NCI-H2029 treated with DMSO at 0.1 percent for 48 hours (cell line): ENCODE data around the gene CASP4.
"Not testable (repeated sequence)": the region's sequence is repeated elsewhere in the genome, so short reads cannot be mapped to it uniquely, and the experiment has no call there.

Experiments
- DNase-seq: peaks from one replicate; lab custom pipeline; 2025; lab: John Stamatoyannopoulos, UW

Gene CASP4

DNA sequence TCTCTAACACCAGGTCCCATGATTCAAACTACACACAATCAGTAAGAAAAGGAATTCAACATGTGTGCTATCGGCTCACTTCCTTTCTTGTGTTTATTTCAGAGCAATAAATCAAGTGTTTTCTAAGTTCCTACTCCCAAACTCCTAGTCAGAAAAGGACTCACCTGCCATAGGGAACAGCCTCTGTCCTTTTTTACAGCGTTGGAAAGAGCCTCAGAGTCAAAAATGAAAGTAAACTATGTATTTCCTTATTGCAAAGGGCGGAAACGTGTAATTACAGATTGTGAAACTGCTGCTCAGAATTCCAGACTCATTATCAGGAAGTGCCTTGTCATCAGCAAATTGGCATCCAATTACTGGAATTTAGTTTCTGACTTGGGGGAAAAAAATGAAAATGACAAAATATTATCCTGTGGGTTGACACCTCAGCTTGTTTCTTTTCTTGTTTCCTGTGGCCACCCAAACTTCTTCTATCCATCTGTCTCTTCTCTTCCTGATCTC, at the start of gene CASP4:
Gene CASP4, minus strand, starts transcription at position 220 of the 501 bp plus-strand sequence. Its CDS starts 49 bp downstream, at position 171.
- peak; percentile 69 for DNase-seq

DNA sequence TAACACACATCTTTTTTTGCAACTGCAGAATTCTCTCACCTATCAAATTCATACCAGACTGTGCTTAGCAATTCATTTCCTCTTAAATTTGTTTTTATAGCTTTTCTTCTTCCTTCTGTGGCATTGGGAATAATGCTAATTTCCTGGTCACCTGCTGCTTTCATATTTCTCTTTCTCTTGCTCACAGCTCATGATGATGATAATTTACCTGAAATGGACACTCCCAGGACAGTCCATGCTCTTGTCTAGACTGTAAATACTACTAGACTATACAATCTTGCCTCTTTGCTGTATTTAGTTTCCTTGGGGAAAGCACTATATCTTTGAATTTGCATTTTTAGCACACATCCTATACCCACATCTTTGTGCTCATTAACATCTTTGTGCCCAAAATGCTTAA, 39.1 kb upstream of the CASP4 start:
- DNase-seq = no peak

GRCh38 chr11:105005451-105005845, 37.1 kb upstream of the CASP4 start:
- DNase-seq = no peak

DNA sequence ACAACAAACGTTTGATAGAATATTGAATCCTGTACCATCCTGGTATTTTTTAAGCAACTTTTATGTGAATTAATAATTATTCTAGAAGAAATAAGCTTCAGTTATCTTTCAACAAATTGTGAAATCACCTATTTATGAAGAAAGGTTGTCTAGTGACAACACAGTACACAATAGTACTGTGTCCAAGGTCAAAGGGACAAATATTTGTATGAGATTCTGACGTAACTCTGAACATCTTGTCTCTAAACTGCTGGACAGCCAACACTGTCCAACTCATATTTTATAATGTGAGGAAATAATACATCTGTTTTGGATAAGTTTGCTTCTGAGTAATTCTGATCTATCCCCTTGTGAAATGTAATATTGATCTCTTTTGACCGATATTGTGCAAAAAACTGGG, 35.6 kb upstream of the CASP4 start:
- DNase-seq = no peak

GRCh38 chr11:105003151-105003550, 34.8 kb upstream of the CASP4 start:
- no peak for DNase-seq

DNA sequence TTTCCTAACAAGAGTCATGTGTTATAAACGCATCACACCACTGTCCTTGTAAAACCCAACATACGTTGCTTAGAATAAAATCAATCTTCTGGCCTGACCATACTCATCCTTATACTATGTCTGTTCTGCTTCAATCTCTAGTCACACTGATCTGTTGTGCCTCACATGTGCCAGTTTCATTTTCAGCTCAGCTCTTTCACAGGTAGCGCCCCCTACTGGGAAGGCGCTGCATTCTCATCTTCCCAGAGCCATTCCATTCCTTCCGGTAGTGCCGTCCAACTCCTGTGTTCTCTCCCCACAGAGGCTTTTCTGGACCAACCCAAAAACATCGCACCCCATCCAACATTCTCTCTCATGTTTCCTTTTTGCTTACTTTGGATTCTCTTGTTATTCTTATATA, 32.4 kb upstream of the CASP4 start:
- no peak for DNase-seq

DNA sequence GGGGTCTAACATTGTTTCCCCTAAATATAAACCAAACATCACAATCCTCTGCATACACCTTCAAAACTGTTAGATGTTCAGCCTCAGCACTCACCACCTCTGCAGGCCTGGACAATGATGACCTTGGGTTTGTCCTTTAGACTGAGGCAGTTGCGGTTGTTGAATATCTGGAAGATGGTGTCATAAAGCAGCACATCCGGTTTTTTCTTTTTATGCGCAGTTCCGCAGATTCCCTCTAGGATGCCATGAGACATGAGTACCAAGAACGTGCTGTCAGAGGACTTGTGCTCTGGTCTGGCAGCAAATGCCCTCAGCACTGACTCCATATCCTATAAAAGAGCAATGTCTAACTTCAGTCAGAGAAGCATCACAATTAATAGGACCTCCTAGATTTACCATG, 31.8 kb upstream of the CASP4 start:
- no peak for DNase-seq

- DNase-seq = no peak
These were observed 31.3 kb upstream of the CASP4 start for GRCh38 chr11:104999721-105000120.

DNA sequence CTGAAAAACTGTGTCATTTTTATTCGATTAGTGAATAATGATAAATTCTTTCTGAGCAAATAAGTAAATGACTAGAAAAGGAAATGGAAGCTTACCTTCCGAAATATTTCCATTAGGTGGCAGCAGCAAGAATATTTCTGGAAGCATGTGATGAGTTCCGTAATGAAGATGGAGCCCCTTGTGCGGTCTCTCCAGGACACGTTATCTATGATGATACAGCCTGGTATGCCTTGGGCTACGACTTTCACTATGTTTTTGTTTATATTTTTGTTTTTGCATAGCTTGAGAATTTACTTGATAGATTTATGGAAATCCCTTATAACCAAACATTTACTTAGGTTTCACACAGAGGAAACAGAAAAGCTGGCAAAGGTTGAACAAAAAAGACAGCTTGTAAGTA, 28.9 kb upstream of the CASP4 start:
- DNase-seq = no peak

DNA sequence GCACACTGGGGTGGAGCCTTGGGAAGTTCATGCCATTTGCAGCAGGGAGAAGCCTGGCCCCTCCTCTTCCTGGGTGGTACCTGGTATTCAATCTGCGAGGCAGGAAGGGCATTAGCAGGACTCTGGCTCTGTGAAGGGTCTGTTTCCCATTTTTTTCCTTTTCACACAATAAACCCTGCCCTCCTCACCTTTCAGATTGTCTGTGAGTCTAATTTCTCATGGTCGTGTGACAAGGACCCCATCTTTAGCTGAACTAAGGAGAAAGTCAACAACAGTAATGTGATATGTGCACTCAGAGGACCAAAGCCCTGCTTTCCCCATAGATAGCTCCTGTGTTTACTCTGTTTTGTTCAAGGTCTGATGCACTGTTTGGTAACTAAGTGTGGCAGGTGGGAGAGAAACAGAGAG, 26.6 kb upstream of the CASP4 start:
- DNase-seq = peak; percentile 90

DNA sequence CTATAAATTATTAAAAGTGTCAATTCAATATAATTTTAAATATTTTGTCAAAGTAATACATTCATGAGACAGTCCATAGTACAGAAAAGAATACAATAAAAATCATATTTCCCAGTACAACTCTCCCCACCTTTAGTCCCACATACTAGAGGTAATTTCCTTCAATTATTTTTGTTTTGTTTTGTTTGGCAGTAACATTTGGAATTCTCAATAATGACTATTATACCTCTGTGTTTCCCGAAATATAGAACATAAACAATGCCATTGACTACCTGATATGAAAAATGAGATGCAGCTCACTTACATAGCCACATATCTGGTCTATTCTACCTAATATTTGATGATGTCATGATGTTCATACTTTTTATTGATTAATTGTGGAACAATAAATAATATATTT, 24.4 kb upstream of the CASP4 start:
- no peak for DNase-seq

GRCh38 chr11:104991994-104992393, 23.6 kb upstream of the CASP4 start:
- DNase-seq = no peak

DNA sequence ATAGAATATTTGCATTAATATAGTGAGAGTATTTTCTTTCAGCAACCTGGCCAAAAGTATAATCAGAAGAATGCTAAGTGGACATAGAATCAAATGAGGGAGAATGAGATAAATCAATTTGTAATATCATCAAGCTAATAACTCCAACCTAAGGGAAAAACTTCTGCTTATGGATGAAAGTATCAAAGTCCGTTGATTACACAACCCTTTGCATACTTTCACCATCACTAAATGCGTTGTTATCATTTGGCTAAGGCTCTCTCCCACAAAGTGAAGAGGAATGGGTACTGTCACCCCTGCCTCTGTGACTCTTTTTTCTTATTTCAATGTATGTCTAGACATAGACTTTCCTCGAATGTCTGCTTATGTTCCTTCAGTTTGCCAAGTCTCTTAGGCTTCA, 16.4 kb upstream of the CASP4 start:
- DNase-seq = no peak

DNA sequence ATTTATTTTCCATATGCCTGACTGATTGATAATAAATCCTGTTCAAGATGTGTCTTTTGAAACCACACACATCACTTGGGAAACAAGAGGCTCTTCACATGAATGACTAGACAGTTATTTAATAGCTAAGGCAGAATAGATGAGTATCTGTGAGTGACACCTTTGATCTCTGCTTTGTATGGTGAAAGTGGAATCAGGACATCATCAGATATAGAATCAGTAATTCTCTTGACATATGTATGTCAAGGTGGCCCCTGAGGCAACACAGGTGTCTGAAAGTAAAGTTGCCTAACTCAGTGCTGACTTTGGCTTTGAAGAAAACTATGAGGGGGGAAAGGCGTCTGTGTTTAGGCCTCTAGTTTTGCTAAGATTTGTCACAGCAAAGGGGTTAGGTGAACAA, 11.5 kb upstream of the CASP4 start:
- no peak for DNase-seq

DNA sequence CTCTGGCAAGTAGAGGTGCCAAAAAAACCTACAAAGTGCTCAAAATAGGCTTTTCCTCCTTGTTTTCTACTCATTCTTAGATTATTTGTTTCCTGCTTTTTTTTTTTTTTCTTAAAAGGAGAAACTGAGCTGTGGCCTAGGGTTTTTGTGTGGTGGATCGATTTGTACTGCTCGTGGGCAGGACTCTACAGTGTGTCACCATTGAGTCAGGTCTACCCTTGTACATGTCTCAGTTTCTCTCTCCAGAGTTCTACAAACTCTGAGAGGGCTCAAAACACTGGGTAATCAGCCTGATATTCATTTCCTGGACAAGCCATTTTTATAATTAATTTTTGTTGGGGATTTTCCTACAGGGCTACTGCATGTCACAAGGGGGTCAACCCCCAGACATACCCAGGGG, 5.2 kb upstream of the CASP4 start:
- no peak for DNase-seq

DNA sequence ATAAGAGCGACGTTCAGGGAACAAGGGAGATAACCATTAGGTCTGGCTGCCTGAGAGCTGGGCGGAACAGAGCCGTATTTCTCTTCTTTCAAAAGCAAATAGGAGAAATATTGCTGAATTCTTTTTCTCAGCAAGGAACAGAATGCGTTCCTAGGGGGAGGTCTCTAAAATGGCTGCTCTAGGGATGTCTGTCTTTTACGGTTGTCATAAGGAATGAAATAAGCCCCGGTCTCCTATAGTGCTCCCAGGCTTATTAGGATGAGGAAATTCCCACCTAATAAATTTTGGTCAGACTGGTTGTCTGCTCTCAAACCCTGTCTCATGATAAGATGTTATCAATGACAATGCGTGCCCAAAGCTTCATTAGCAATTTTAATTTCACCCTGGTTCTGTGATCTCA, 4.5 kb upstream of the CASP4 start:
- DNase-seq = not testable (repeated sequence)

DNA sequence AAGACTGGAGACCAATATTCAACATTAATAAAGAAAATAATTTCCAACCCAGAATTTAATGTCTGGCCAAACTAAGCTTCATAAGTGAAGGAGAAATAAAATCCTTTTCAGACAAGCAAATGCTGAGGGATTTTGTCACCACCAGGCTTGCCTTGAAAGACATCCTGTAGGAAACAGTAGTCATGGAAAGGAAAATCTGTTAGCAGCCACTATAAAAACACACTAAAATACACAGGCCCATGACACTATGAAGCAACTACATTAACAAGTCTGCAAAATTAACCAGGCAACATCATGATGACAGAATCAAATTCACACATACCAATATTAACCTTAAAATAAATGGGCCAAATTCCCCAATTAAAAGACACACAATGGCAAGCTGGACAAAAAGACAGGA, 2.4 kb upstream of the CASP4 start:
- DNase-seq = no peak

DNA sequence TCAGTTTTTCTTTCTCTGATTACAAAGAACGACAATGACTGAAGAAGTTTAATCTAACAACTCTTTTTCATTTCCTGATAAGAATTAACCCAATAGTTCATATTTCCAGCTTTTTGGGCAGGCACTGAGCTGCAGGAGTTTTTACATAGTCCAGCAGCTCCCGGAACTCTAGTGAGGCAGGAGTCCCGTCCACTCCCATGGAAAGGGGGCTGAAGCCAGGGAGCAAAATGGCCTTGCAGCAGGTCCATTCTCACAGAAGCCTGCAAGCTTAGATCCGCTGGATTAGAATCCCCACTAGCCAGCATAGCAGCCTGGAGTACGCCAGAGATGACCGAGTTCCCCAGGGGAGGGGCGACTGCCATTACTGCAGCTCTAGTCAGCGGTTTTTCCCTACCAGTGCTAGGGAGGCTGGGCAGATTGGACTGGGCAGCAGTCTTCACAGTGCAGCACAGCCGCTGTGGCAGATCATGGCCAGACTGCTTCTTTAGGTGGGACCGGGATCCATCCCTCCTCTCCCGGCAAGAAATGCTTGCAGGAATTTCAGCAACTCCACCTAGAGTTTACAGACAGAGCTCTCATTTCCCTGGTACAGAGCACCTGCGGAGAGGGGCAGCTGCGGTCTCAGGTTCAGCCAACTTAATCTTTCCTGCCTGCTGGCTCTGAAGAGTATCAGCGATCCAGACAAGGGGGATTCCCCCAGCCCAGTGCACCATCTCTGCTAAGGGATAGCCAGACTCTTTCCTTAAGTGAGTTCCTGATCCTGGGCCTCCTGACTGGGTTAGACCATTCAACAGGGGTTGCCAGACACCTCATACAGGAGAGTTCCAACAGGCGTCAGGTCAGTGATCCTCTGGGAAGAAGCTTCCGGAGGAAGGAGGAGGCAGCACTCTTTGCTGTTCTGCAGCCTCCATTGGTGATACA, 742 bp upstream of the CASP4 start:
- peak; percentile 46 for DNase-seq

GRCh38 chr11:104967534-104968354, 630 bp downstream of the CASP4 start:
- DNase-seq = peak; percentile 17

DNA sequence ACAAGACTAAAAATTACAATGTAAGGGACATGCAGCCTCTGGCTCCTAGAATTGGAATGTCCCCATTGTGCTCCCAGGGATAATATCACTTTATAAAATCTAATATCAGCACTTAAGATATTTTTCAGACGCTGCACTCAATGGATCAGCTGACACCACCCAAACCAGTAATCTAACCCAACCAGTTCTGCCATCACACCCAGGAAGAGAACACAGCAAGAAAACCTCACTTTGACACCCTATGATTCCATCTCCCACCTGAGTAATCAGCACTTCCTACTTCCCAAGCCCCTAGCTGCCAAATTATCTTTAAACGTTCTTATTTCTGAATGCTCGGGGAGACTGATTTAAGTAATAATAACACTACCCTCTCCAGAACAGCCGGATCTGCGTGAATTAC, 2.6 kb downstream of the CASP4 start:
- DNase-seq = no peak

DNA sequence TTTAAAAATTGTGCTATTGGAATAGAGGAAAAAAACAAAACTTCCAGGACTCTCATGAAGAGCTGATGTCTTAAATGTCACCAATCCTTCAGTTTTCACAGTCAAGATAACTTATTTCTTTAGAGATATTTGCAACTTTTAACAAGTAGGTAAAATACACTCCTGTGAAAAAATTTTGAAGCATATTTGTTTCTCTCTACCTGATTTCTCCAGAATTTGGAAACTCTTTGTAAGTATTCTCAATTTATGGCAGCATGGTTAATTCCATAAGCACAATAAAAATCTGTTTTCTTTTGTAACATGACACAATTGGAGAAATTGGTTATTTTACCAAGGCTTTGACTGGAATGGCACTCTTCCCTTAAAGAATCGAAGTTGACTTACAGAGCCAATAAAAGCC, 4.1 kb downstream of the CASP4 start:
- DNase-seq = no peak

GRCh38 chr11:104962852-104963251, 5.5 kb downstream of the CASP4 start:
- no peak for DNase-seq

- DNase-seq = no peak
These were observed 11.1 kb downstream of the CASP4 start for GRCh38 chr11:104957280-104957679.
